ENCODE data around the gene LUC7L2.
"Not testable (repeated sequence)": the region's sequence is repeated elsewhere in the genome, so short reads cannot be mapped to it uniquely, and the experiment has no call there.

The LUC7L2 gene

GRCh38 chr7:139446051-139446890, 86.6 kb downstream of the LUC7L2 start:
- no peak for DNase-seq (ENCODE audit: low spot score)

- no peak for DNase-seq (ENCODE audit: low spot score)
Observed at GRCh38 chr7:139450851-139451250, 91.2 kb downstream of the LUC7L2 start.

GRCh38 chr7:139451638-139452037, 91.9 kb downstream of the LUC7L2 start:
- DNase-seq (ENCODE audit: low spot score): no peak

- peak; percentile 86 for DNase-seq (ENCODE audit: low spot score)
Observed at GRCh38 chr7:139452958-139453672, 93.4 kb downstream of the LUC7L2 start.

GRCh38 chr7:139453673-139454321, 94.1 kb downstream of the LUC7L2 start:
- DNase-seq (ENCODE audit: low spot score): no peak

GRCh38 chr7:139455789-139456188, 96.1 kb downstream of the LUC7L2 start:
- no peak for DNase-seq (ENCODE audit: low spot score)

- no peak for DNase-seq (ENCODE audit: low spot score)
Observed at GRCh38 chr7:139456511-139456910, 96.8 kb downstream of the LUC7L2 start.

GRCh38 chr7:139457153-139457946, 97.7 kb downstream of the LUC7L2 start:
- peak; percentile 66 for DNase-seq (ENCODE audit: low spot score)

- DNase-seq (ENCODE audit: low spot score): not testable (repeated sequence)
Observed at GRCh38 chr7:139463421-139463820, 103.7 kb downstream of the LUC7L2 start.

GRCh38 chr7:139464511-139464910, 104.8 kb downstream of the LUC7L2 start:
- DNase-seq (ENCODE audit: low spot score): not testable (repeated sequence)

- not testable (repeated sequence) for DNase-seq (ENCODE audit: low spot score)
Observed at GRCh38 chr7:139465072-139465471, 105.4 kb downstream of the LUC7L2 start.

GRCh38 chr7:139467729-139468128, 108.0 kb downstream of the LUC7L2 start:
- DNase-seq (ENCODE audit: low spot score): not testable (repeated sequence)

GRCh38 chr7:139468281-139468680, 108.6 kb downstream of the LUC7L2 start:
- DNase-seq (ENCODE audit: low spot score): not testable (repeated sequence)

GRCh38 chr7:139471740-139472353, 112.2 kb downstream of the LUC7L2 start:
- DNase-seq (ENCODE audit: low spot score): no peak
